GM23248 (cell line): ENCODE results near the gene USP53.

Experiments
- EZH2 ChIP-seq: fragments of 200-600 bp; sonication (generic); IDR thresholded peaks from 2 replicates; pipeline ENCODE4 v1.6.1; 2018; ENCODE audit warnings: antibody characterized with exemption, mild to moderate bottlenecking; ENCODE audit not compliant: insufficient read depth, poor library complexity, severe bottlenecking
- EZH2phosphoT487 ChIP-seq: fragments of 200-600 bp; sonication (generic); IDR thresholded peaks from 2 replicates; pipeline ENCODE4 v1.6.1; 2018; ENCODE audit warnings: antibody characterized with exemption, moderate library complexity, mild to moderate bottlenecking, low read depth; ENCODE audit not compliant: insufficient read depth

GRCh38 chr4:119243868-119244267, 31.4 kb downstream of the USP53 start:
- TF ChIP-seq EZH2: no peak
- no peak for TF ChIP-seq EZH2phosphoT487
